CD4-positive, alpha-beta T cell treated with Interleukin-21 for 1 hour (primary cell): ENCODE measurements around the gene ABCB9.
A peak's percentile ranks its signal among the peaks of the same experiment; 100 is the strongest.
"Not testable (repeated sequence)": the region's sequence is repeated elsewhere in the genome, so short reads cannot be mapped to it uniquely, and the experiment has no call there.

ENCODE experiments used
- DNase-seq: peaks from one replicate; pipeline ENCODE4 v3.0.0-alpha.2; 2020

The ABCB9 gene

DNA sequence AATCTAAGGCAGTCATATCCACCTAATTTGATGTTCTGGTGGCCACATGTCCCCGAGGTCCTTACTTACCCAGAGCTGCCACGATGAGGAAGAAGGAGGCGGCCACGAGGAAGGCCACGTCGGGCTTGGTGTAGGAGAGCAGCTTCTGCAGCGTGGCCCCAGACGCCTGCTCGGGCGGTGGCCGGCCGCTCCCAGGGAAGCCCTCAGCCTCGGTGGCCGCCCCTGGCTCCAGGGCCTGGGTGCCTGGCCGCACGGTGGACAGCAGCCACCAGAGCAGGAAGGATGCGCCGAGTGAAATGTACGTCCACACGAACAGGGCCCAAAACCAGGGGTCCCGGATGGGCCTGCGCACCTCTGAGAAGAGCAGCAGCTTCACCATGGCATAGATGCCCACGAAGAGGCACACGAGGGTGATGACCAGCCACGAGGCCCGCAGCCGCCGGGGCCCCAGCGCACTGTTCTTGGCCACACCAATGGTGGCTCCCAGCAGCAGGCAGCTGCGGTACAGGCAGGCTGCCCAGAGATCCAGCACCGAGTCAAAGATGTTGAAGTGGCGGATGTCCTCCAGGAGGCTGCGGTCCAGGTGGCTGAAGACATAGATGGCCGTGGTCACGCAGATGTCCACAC, 6.6 kb downstream of the ABCB9 start:
- DNase-seq = no peak

DNA sequence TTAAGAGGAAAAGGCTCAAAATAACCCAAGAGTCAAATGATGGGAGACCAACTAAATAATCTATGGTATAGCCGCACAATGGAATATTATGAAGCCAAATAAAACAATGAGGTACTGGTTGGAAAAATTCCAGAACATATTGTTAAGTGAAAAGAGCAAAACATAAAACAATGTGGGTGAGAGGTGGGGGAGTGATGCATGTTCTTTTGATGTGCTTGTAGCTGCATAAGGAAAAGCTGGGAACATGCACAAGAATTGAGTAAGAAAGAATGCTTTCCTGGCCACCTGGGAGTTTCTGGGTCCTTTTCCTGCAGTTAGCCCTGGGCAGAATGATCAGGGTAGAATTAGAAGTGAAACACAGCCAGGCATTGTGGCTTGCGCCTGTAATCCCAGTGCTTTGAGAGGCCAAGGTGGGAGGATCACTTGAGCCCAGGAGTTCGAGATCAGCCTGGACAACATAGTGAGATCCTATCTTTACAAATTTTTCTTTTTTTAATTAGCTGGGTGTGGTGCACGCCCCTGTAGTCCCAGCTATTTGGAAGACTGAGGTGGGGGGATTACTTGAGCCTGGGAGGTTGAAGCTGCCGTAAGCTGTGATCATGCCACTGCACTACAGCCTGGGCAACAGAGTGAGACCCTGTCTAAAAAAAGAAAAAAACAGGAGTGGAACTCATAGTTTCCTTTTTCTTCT, 7.9 kb downstream of the ABCB9 start:
- no peak for DNase-seq

- DNase-seq = no peak
Observed at GRCh38 chr12:122956035-122956434, 10.2 kb downstream of the ABCB9 start.

- no peak for DNase-seq
Observed at GRCh38 chr12:122955156-122955555, 11.1 kb downstream of the ABCB9 start.

GRCh38 chr12:122951979-122952892, 14.0 kb downstream of the ABCB9 start:
- DNase-seq = peak; percentile 80

DNA sequence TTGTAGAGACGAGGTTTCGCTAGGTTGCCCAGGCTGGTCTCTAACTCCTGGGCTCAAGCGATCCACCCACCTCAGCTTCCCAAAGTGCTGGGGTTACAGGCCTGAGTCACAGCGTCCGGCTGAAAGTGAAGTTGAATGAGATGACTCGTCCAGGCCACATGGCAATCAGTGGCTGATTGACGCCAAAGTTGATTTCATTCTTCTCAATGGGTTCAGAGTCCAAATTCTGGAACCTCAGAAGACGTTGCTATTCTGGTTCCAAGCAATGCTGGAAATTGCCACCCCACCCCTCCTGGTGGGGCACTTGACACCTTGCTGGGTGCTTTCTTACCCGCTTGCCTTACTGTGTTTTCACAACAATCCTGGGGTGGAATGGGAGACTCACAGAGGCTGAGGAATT, 14.9 kb downstream of the ABCB9 start:
- no peak for DNase-seq

GRCh38 chr12:122949816-122950675, 16.2 kb downstream of the ABCB9 start:
- DNase-seq = no peak

DNA sequence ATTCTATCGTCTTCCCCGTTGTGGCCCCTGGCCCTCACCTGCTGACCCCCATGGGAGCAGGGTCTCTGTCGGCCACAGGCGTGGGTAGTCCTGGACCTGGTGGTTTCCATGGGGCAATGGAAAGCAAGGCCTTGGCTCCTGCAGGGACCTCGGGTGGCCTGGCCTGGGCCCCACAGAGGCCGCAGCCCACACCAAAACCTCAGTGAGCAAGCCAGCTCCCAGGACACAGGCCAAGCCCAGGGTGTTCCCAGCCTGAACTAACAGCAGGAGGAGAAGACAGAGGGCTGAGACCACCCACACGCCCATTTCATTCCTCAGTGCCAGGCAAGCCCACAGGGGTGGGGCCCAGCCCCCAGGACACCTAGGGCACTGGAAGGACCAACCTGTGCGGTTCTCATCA, 16.9 kb downstream of the ABCB9 start:
- DNase-seq = no peak

DNA sequence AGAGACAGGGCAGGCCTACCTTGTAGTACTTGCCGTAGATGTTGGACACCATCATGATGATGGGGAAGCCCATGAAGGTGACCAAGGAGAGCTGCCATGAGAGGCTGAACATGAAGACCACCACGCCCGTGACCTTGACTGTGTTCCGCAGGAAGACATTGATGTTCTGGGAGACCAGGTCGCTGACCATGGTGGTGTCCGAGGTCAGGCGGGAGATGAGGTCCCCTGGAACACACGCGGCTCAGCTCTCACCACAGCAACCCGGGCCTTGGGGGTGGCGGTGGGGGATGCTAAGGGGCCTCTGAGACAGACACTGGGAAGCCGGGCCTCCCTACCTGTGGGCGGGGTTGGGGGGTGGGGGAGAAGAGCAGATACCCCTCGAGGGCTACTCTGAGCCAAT, 17.7 kb downstream of the ABCB9 start:
- DNase-seq = no peak

GRCh38 chr12:122947352-122947792, 18.9 kb downstream of the ABCB9 start:
- DNase-seq = no peak

DNA sequence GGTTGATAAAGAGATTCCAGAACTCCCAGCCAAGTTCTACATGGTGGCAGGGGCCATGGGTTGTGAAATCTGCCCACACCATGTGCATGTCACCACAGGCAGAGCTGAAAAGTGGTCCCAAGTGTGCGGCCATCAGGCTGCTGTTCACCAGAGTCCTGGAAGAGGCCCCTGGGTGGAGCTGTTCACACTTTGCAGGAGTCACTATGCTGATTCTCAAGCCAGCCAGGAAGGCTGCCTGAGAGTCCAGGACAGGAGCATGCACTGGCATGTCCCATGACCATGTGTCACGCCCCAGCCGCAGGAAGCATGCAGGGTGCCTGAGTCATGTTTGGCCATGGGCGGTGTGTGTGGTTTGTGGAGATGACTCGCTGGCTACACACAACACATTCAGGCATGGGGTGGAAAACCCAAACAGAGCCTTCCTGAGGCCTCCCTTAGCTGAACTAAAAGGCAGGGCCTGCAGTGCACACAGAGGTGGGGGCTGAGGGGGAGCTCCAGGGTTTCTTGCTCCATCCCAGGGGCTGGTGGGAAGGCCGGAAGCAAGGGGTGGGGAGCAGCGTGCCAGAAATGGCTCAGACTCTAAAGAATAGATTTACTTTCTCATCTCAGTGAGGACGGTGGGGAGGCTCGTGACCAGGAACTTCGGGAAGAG, 19.4 kb downstream of the ABCB9 start:
- DNase-seq = peak; percentile 56

DNA sequence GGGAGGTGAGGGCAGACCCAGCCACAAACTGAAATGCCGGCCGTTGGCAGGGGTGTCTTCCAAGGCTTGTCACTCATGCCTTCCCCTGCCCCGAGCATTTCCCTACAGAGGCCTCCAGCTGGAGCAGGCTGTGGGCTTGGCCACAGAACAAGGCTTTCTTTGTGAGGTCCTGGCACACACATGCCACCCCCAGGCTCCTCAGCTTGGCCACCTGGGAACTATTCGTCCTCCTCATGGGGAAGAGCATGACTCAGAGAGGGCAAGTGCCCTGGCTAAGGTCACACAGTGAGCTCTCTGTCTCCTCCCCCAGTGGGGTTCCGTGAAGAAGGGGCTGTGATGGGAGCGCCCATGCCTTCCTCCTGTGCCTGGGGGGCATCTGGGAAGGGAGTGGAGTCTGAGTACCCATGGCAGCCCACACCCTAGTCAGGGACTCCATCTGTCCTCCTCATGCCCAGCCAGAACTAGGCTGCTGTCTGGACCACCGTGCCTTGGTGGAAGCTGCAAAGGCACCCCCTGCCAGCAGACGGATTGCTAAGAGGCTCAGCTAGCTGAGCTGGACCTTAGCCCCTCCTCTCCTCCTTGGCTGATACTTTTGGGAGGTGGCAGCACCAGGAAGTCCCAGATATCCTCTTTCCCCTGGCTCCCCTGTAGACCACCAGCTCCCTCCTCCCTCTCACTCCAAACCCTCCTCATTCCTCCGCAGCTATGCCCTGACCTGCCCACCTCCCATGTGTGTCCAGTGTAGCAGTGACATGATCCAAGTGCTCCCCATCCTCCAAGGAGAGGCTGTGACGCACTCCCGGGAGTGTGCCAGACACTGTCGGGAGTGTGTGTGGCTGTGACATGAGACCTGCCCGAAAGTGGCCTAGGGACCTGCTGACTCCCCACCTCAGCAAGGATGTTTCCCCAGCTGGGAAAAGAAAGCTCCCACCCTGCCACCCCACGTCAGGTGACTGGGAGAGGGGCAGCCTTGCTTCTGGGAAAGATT, 21.4 kb downstream of the ABCB9 start:
- DNase-seq = no peak

DNA sequence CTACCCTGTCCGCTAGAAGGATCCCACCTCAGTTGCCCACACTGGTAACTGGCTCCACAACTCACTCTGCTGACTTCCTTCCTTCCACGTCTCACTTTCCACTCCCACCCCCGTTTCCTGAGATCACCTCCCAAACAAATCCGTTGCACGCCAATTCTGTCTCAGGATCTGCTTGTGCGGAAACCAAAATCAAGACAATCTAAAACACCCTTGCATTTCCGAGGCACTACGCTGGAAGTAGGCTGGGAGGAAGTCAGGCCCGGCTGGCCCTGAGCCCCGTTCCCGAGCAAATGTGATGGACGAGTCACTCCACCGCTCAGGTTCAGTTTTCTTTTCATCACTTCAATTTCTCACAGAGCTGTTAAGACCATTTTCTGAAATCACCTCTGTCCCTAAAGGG, 23.1 kb downstream of the ABCB9 start:
- no peak for DNase-seq

GRCh38 chr12:122942637-122943036, 23.6 kb downstream of the ABCB9 start:
- peak; percentile 17 for DNase-seq

GRCh38 chr12:122941351-122941750, 24.9 kb downstream of the ABCB9 start:
- DNase-seq = not testable (repeated sequence)

DNA sequence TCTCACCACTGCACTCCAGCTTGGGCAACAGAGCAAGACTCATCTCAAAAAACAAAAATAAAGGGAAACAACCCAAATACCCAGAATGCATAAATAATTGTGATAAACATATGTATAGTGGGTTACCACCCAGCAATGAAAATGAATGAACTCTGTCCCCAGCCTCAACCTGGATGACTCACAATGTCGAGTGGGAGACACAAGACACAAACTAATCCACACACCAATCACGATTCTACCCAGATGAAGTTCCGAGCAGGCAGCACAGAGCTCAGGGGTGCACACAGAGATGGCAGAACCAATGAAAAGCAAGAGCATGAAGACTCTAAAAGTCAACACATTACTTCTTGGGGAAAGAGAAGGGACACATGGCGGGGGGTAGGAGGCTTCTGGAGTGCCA, 27.1 kb downstream of the ABCB9 start:
- no peak for DNase-seq

GRCh38 chr12:122937622-122938091, 28.6 kb downstream of the ABCB9 start:
- DNase-seq = no peak

GRCh38 chr12:122935318-122935717, 30.9 kb downstream of the ABCB9 start:
- DNase-seq = no peak

GRCh38 chr12:122934722-122935121, 31.5 kb downstream of the ABCB9 start:
- no peak for DNase-seq

- no peak for DNase-seq
Observed at GRCh38 chr12:122932207-122932606, 34.1 kb downstream of the ABCB9 start.

GRCh38 chr12:122929812-122930211, 36.5 kb downstream of the ABCB9 start:
- DNase-seq = no peak
